Measurements from ENCODE around the gene VPS50. TPM values are rescaled to one million over a fixed set of nuclear protein-coding genes. Genes with fewer than 3 reads are reported as not detected.
"Not testable (repeated sequence)": the region's sequence is repeated elsewhere in the genome, so short reads cannot be mapped to it uniquely, and the experiment has no call there.

The VPS50 gene
- total RNA-seq, 4 donors from 2014 or later: 24.6 to 56.8 (median 29.0) TPM

- no peak for TF ChIP-seq POLR2A (IDR thresholded peaks at IDR 0.05)
- no peaks in the 10 kb centered on the region for H3K36me3 ChIP-seq
- H3K4me3 ChIP-seq: no peak overlapping the region
- no peak for DNase-seq (ENCODE audit: low spot score in 2 of 2)
- no peaks in the 10 kb centered on the region for H3K27me3 ChIP-seq
- no peaks in the 10 kb centered on the region for H3K9me3 ChIP-seq
- 38 to 43% methylated on average over 1 of the region's 1 CpG for WGBS, 2 donors
- no peak overlapping the region for H3K27ac ChIP-seq
- H3K4me1 ChIP-seq: no peaks in the 10 kb centered on the region
Measured at GRCh38 chr7:93365341-93365740, 133.2 kb downstream of the VPS50 start.

- Histone ChIP-seq H3K27me3 (no peaks in the 10 kb centered on the region), H3K4me3 (no peak overlapping the region), H3K4me1 (no peaks in the 10 kb centered on the region), H3K36me3 (no peaks in the 10 kb centered on the region), H3K27ac (no peak overlapping the region), H3K9me3 (no peaks in the 10 kb centered on the region)
- WGBS, 2 donors: 78 to 89% methylated on average over 2 of the region's 2 CpGs
- DNase-seq (ENCODE audit: low spot score in 2 of 2): no peak
- TF ChIP-seq POLR2A (IDR thresholded peaks at IDR 0.05): no peak
- TF ChIP-seq EP300 (IDR thresholded peaks at IDR 0.05): no peak
- TF ChIP-seq CTCF (IDR thresholded peaks at IDR 0.05): no peak
Measured at GRCh38 chr7:93366816-93367215, 134.7 kb downstream of the VPS50 start.

- no peaks in the 10 kb centered on the region for H3K27me3 ChIP-seq
- H3K27ac ChIP-seq: no peak overlapping the region
- WGBS, 2 donors: 48% methylated on average over 2 of the region's 2 CpGs
- H3K4me3 ChIP-seq: no peak overlapping the region
- DNase-seq (ENCODE audit: low spot score in 2 of 2): no peak
- H3K36me3 ChIP-seq: no peaks in the 10 kb centered on the region
- H3K9me3 ChIP-seq: no peaks in the 10 kb centered on the region
- TF ChIP-seq POLR2A (IDR thresholded peaks at IDR 0.05): no peak
- TF ChIP-seq EP300 (IDR thresholded peaks at IDR 0.05): no peak
- TF ChIP-seq CTCF (IDR thresholded peaks at IDR 0.05): no peak
- H3K4me1 ChIP-seq: no peaks in the 10 kb centered on the region
Measured at GRCh38 chr7:93367254-93367653, 135.1 kb downstream of the VPS50 start.

GRCh38 chr7:93370937-93371336 is 138.8 kb downstream of the VPS50 start:
- not testable (repeated sequence) for H3K9me3 ChIP-seq

GRCh38 chr7:93373537-93373936 is 141.4 kb downstream of the VPS50 start:
- H3K27me3 ChIP-seq: no peaks in the 10 kb centered on the region
- TF ChIP-seq CTCF (IDR thresholded peaks at IDR 0.05): no peak
- TF ChIP-seq EP300 (IDR thresholded peaks at IDR 0.05): no peak
- TF ChIP-seq POLR2A (IDR thresholded peaks at IDR 0.05): no peak
- no peak overlapping the region for H3K27ac ChIP-seq
- no peak for DNase-seq (ENCODE audit: low spot score in 2 of 2)
- no peaks in the 10 kb centered on the region for H3K36me3 ChIP-seq
- no peak overlapping the region for H3K4me3 ChIP-seq
- H3K4me1 ChIP-seq: no peaks in the 10 kb centered on the region
- H3K9me3 ChIP-seq: no peaks in the 10 kb centered on the region

More at GRCh38 chr7:93370937-93371336, 138.8 kb downstream of the VPS50 start:
- H3K4me3 ChIP-seq; H3K4me1 ChIP-seq; DNase-seq (ENCODE audit: low spot score in 2 of 2); H3K27ac ChIP-seq; H3K27me3 ChIP-seq; H3K36me3 ChIP-seq: not testable (repeated sequence)
- 57 to 60% methylated on average over 3 of the region's 3 CpGs for WGBS, 2 donors

GRCh38 chr7:93374345-93374940 is 142.3 kb downstream of the VPS50 start:
- Histone ChIP-seq H3K27ac (no peak overlapping the region), H3K9me3 (no peaks in the 10 kb centered on the region), H3K27me3 (no peaks in the 10 kb centered on the region), H3K36me3 (no peaks in the 10 kb centered on the region), H3K4me3 (no peak overlapping the region), H3K4me1 (no peaks in the 10 kb centered on the region)
- DNase-seq (ENCODE audit: low spot score in 2 of 2): no peak
- 29 to 31% methylated on average over 5 of the region's 5 CpGs for WGBS, 2 donors
- peak in 3 of 5 experiments; percentile 39 to 67 (median 45) for TF ChIP-seq CTCF (IDR thresholded peaks at IDR 0.05)
- no peak for TF ChIP-seq EP300 (IDR thresholded peaks at IDR 0.05)
